Bronchial epithelial cell (primary cell): Measurements from ENCODE around the gene C5orf46. TPM values are rescaled to one million over a fixed set of nuclear protein-coding genes. Genes with fewer than 3 reads are reported as not detected.
"Not testable (repeated sequence)": the region's sequence is repeated elsewhere in the genome, so short reads cannot be mapped to it uniquely, and the experiment has no call there.

Source experiments
- DNase-seq: peaks from one replicate; pipeline ENCODE4 v3.0.0-alpha.2; 2010; ENCODE audit warnings: low read depth
- FAIRE-seq: peaks from 2 replicates; lab custom pipeline; 2011; peaks lifted over from hg19 to GRCh38; lab: Jason Lieb, UNC
- H3K27me3 ChIP-seq: 2 replicates; pipeline ENCODE4 v1.5.1; 2011; ENCODE audit warnings: low read length; ENCODE audit not compliant: control insufficient read depth, insufficient read depth
- H3K36me3 ChIP-seq: 2 replicates; pipeline ENCODE4 v1.5.1; 2011; ENCODE audit warnings: low read length; ENCODE audit not compliant: control insufficient read depth, insufficient read depth
- H3K4me3 ChIP-seq: 2 replicates; pipeline ENCODE4 v1.5.1; 2011; ENCODE audit warnings: mild to moderate bottlenecking, low read depth, low read length, control low read depth
- total RNA-seq: library from RNA; depleted of rRNA; stranded (reverse); fragments of >200 nt; gene quantifications from 2 replicates; pipeline ENCODE4 v1.2.1, GENCODE V29; 2014
- TF ChIP-seq, protein P1 (sequence below): IDR thresholded peaks from 2 replicates; pipeline ENCODE4 v1.5.1; 2011; ENCODE audit warnings: mild to moderate bottlenecking, moderate library complexity, low read length, control low read depth, inconsistent platforms; ENCODE audit not compliant: insufficient read depth, severe bottlenecking

The C5orf46 gene
- total RNA-seq, 1 donor from 2014 or later = not detected

DNA sequence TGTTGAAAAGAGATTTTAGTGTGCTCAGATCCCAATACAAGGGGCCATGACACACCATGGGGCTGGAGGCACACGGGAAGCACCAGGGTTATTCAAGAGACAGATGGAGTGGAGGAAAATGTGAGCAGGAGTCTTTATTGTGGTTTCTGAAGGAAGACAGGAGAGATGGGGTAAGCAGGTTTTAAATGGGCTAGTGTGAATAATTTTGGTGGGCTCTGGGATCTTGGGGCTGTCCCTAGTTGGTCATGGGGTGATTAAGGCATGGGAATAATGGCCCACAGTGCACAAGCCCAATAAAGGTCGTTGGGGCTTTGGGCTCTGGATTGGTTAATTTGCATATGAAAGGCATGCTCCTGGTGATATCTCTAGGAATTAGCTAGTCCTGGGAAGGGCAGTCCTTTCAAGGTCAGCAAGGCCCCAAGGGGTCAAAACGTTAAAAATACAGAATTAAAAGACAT is 31.4 kb downstream of the C5orf46 start:
- H3K4me3 ChIP-seq = no peak overlapping the region
- FAIRE-seq (no peak), DNase-seq (no peak)
- H3K27me3 ChIP-seq = peaks cover 1% of the 10 kb centered on the region
- TF ChIP-seq, protein P1, sequence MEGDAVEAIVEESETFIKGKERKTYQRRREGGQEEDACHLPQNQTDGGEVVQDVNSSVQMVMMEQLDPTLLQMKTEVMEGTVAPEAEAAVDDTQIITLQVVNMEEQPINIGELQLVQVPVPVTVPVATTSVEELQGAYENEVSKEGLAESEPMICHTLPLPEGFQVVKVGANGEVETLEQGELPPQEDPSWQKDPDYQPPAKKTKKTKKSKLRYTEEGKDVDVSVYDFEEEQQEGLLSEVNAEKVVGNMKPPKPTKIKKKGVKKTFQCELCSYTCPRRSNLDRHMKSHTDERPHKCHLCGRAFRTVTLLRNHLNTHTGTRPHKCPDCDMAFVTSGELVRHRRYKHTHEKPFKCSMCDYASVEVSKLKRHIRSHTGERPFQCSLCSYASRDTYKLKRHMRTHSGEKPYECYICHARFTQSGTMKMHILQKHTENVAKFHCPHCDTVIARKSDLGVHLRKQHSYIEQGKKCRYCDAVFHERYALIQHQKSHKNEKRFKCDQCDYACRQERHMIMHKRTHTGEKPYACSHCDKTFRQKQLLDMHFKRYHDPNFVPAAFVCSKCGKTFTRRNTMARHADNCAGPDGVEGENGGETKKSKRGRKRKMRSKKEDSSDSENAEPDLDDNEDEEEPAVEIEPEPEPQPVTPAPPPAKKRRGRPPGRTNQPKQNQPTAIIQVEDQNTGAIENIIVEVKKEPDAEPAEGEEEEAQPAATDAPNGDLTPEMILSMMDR = no peak
- no peaks in the 10 kb centered on the region for H3K36me3 ChIP-seq

- not testable (repeated sequence) for DNase-seq, H3K27me3 ChIP-seq, FAIRE-seq, H3K4me3 ChIP-seq, H3K36me3 ChIP-seq
These were observed 32.0 kb downstream of the C5orf46 start for GRCh38 chr5:147874118-147874875.

DNA sequence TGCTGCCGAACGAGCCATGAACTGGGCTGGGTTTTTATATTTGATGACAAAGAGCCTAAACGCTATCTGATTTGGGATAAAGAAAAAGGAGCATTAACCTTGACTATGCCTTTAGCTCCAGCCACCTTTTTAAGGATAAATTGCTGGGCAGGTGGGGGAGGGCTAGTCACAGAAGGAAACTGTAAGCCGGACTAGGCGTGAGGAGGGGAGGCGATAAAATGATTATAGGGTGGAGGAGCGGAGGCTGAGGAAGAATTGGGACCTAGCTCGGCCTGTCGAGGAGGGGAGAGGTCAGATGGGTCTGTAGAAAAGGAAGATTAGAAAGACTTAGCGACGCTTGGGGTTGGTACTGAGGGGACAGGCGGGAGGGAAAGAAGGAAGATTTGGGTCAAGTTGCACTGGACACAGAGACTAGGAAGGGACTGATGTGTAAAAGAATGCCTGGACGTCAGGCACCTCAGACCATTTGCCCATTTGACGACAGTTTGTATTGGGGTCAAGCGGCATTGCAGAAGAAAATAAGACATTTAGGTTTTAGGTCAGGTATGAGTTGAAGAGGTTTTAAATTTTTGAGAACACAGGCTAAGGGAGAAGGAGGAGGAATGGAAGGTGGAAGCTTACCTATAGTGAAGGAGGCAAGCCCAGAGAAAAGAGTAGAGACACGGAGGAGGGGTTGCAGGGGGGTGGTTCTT is 33.4 kb downstream of the C5orf46 start:
- FAIRE-seq, H3K4me3 ChIP-seq, H3K36me3 ChIP-seq, H3K27me3 ChIP-seq, DNase-seq: not testable (repeated sequence)

DNA sequence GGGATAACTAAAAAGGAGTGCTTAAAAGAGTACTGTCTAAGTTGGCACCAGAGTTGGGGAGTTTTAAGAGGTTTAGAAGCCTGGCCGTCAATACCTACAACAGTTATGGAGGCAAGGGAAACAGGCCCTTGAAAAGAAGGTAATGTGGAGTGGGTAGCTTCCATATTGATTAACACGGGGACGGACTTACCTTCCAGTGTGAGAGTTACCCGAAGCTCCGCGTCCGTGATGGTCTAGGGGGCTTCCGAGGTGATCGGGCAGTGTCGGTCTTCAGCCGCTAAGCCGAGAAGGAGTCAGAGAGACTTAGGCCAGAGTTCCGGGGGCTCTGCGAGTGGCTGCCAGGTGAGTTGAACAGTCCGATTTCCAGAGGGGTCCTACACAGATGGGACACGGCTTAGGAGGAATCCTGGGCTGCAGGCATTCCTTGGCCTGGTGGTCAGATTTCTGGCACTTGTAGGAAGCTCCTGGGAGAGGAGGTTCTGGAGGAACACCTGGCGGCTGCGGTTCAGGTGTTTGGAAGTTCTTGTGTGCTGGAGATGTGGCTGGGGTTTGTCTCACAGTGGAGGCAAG is 34.3 kb downstream of the C5orf46 start:
- not testable (repeated sequence) for H3K4me3 ChIP-seq, DNase-seq, FAIRE-seq, H3K36me3 ChIP-seq, H3K27me3 ChIP-seq

GRCh38 chr5:147869892-147870291 is 36.4 kb downstream of the C5orf46 start:
- not testable (repeated sequence) for H3K4me3 ChIP-seq, H3K36me3 ChIP-seq, H3K27me3 ChIP-seq, FAIRE-seq, DNase-seq

- Histone ChIP-seq H3K27me3 (no peaks in the 10 kb centered on the region), H3K36me3 (no peaks in the 10 kb centered on the region), H3K4me3 (no peak overlapping the region)
- no peak for FAIRE-seq
- no peak for DNase-seq
- TF ChIP-seq, protein P1 = no peak
These were observed 37.2 kb downstream of the C5orf46 start for GRCh38 chr5:147869112-147869511.

- TF ChIP-seq, protein P1 = no peak
- DNase-seq = no peak
- Histone ChIP-seq H3K27me3 (no peaks in the 10 kb centered on the region), H3K36me3 (no peaks in the 10 kb centered on the region), H3K4me3 (no peak overlapping the region)
- FAIRE-seq = no peak
These were observed 42.7 kb downstream of the C5orf46 start for GRCh38 chr5:147863454-147864158.
